Activated T-cell treated with anti-CD3 and anti-CD28 coated beads for 1 hour (primary cell): Measurements from ENCODE around the gene LGR4.

ENCODE experiments used
- DNase-seq: peaks from one replicate; pipeline ENCODE4 v3.0.0-alpha.2; 2020; ENCODE audit warnings: low read depth

Gene LGR4

GRCh38 chr11:27401833-27402316, 70.7 kb downstream of the LGR4 start:
- no peak for DNase-seq

- no peak for DNase-seq
These were observed 71.2 kb downstream of the LGR4 start for GRCh38 chr11:27401280-27401832.

- DNase-seq: no peak
These were observed 74.2 kb downstream of the LGR4 start for GRCh38 chr11:27398400-27398770.

GRCh38 chr11:27397624-27398399, 74.8 kb downstream of the LGR4 start:
- DNase-seq: no peak

GRCh38 chr11:27396259-27396839, 76.2 kb downstream of the LGR4 start:
- DNase-seq: no peak

GRCh38 chr11:27395556-27396258, 76.9 kb downstream of the LGR4 start:
- DNase-seq: no peak

GRCh38 chr11:27394781-27395228, 77.8 kb downstream of the LGR4 start:
- no peak for DNase-seq

- DNase-seq: no peak
These were observed 80.1 kb downstream of the LGR4 start for GRCh38 chr11:27392278-27393114.

- DNase-seq: no peak
These were observed 81.1 kb downstream of the LGR4 start for GRCh38 chr11:27391331-27392015.

- no peak for DNase-seq
These were observed 82.0 kb downstream of the LGR4 start for GRCh38 chr11:27390318-27391295.

GRCh38 chr11:27388869-27389268, 83.7 kb downstream of the LGR4 start:
- DNase-seq: no peak

GRCh38 chr11:27388001-27388400, 84.6 kb downstream of the LGR4 start:
- DNase-seq: no peak

GRCh38 chr11:27387362-27387761, 85.2 kb downstream of the LGR4 start:
- DNase-seq: no peak

- no peak for DNase-seq
These were observed 86.3 kb downstream of the LGR4 start for GRCh38 chr11:27386181-27386845.

GRCh38 chr11:27385245-27385644, 87.3 kb downstream of the LGR4 start:
- no peak for DNase-seq

- no peak for DNase-seq
These were observed 88.4 kb downstream of the LGR4 start for GRCh38 chr11:27384227-27384626.

GRCh38 chr11:27383645-27384044, 88.9 kb downstream of the LGR4 start:
- no peak for DNase-seq

GRCh38 chr11:27381238-27381666, 91.3 kb downstream of the LGR4 start:
- DNase-seq: no peak

GRCh38 chr11:27380771-27381170, 91.8 kb downstream of the LGR4 start:
- DNase-seq: no peak
